Endothelial cell of hepatic sinusoid (primary cell): ENCODE data around the gene TMEM18.

ENCODE experiments used
- in situ Hi-C: cut with HindIII; loops from 2 replicates; pipeline ENCODE4 v1.10.0; 2017; ENCODE audit warnings: low sequenced_read_pairs

Gene TMEM18

DNA sequence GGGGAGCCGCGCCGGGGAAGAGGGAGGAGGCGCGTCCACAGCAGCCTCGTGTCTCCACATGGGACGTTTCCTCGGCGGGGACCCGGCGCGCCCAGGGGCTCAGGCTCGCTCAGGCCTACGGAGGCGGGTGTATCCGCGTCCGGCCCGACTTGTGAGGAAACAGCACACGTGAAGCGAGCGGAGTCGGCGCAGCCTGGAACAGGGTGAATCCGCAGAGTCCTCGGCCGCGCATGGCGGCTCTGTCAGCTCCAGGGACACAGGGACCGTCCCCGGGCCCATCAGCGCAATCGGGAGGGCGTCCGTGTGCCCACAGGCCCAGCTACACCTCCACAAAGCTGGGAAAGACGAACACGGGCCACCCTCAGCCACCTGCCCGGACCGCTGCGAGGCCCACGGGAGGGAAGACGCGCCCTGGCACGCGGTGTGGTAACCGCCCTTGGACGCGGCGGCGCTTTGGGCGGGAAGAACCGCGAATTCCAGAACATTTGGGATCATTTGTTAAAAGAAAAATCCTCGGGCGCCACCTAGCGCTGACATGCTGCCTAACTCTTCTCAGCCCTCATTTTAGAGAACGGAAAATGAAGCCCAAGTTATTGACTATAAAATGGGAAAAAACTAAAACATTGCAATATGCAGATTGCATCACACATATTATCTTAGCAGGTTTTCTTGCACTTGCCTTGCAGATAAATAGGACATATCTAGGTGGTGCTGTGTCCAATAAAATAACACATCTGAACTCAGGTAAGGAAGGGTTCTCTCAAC is 40.4 kb downstream of the TMEM18 start:
- in situ Hi-C loops, result no loop called here

DNA sequence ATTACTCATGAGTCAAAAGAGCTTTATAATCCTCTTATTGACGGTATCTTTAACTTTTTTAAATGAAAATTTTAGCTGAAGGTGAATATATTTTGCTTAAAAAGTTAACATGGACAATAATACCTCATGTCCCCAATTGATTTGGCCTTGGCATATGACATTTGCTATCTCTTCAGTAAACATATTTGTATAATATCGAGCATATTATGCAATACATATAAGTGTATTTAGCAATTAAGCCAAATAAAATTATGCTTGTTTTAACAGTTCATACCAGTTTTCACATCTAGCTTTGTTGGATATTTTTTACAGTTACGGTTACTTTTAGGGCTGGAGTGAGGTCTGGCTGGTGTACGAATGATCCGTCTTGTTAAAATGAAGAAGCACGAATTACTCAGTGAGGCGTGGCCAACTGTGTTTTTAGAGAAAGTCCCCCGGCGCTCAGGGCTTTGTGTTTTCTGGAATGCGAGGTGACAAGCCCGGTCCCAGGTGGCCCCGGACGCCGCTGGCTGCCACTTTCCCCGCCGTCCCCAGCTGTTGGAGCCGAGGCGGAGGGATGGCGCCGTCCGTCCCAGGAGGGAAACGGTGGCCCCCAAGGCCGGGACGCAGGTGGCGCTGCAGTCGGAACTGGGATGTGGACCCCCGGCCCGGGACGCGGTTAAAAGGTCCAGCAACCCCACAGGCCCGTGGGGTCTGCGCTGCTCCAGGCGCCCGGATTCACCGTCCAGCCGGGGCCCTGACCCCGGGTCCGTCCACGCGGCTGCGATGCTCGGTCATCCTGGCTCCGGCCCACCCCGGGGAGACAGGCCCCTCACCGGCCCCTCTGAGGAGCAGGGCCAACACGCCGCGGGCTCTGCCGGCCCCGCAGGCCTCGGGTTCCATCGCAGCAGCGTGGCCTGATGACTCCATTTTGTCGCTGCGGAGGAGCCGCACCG is 41.3 kb downstream of the TMEM18 start:
- in situ Hi-C loops, result no loop called here

DNA sequence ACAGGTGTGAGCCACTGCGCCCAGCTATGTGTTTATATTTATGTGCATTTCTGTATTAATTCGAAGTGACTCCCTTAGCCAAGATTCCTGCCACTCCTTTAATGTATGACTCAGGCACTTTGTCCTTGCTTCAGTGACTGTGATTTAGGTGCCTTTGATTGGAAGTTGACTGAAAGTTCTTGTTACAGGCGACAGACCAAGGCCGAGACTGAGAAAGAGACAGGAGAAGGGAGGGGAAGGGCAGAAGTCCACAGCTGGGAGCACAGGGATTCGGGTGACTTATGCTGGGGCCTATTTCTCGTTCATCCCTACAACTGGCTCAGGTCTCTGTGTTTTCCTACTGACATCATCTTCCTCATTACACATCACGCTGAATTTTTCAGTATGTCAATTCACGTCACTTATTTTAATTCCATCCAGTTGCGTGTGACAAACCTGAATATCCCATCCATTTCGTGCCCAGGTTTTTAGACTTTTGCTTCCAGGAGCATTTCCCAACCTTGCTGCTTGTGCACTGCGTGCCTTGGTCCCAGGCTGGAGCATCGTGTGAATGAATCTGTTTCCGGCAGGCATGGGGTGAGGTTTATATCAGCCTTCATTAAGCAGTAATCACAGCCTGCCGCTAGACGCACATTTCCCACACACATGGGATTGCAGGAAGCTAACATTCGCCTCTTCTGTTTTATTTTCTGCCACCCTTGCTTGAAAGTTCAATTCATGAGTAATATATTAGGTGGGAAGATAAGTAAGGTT is 42.4 kb downstream of the TMEM18 start:
- in situ Hi-C loops, result no loop called here

DNA sequence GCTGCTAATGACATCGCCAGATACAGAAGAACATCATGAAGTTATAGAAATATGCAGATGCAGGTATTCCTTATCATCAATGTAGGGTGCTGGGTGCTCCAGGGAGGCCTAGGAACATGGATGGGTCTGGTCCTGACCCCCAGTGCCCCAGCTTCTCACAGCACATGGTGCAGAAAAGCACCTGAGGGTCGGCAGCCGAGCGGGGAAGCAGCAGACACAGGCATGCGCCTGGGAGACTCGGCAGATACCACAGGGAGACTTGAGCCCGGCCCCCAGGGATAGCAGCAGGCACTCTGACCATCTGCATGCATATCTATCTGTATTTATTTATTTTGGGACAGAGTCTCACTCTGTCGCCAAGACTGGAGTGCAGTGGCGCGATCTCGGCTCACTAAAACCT is 43.2 kb downstream of the TMEM18 start:
- in situ Hi-C loops, result no loop called here

DNA sequence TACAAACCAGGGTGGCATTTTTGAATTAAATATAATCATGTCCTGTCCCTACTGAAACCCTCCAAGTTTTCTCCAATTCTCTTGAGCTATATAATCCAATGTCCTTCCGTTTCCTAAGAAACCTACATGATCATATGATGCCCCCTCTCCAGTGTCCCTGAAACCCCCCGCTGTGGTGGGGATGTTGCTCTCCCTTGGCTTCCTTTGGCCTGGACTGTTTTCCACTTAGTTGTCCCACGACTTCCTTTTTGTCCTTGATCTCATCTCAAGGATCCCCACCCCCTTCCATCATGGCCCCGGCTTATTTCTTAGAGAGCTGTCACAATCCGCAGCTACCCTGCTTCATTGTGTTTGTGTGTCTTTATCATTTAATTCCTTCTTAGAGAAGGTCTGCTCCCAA is 43.8 kb downstream of the TMEM18 start:
- in situ Hi-C loops, result no loop called here

DNA sequence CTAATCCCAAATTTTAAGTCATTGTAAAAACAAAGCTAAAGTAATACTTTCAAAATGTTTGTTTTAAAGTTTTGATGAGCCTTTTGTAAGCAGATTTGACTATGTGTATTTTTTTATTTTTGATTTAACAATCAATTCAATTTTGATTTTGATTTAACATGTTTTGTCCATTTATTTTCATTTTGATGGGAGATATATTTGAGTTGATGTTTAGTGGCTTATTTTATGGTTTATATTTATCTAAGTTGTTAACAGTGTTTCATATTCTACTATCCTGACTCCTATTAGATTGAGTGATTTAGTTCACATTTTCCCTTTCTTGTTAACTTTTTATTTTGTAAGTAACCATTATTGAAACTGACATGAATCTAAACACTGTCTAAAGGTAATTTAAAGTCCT is 44.7 kb downstream of the TMEM18 start:
- in situ Hi-C loops, result no loop called here

DNA sequence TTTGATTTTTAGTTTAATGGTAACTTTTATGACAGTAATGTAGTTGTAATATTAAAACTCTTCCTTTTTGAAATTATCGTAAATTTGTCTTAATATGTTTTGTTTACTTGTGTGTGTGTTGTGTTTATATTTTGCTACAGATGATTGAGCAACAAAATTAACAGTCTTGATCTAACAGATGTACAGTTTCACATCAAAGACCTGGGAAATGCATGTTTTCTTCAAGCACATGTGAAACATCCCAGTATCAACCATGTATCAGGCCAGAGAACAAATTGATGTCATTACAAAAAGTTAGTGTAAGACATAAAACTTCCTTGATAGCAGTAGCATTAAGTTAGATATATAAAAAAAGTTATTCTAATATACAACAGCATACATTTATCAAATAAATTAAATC is 45.5 kb downstream of the TMEM18 start:
- in situ Hi-C loops, result no loop called here

DNA sequence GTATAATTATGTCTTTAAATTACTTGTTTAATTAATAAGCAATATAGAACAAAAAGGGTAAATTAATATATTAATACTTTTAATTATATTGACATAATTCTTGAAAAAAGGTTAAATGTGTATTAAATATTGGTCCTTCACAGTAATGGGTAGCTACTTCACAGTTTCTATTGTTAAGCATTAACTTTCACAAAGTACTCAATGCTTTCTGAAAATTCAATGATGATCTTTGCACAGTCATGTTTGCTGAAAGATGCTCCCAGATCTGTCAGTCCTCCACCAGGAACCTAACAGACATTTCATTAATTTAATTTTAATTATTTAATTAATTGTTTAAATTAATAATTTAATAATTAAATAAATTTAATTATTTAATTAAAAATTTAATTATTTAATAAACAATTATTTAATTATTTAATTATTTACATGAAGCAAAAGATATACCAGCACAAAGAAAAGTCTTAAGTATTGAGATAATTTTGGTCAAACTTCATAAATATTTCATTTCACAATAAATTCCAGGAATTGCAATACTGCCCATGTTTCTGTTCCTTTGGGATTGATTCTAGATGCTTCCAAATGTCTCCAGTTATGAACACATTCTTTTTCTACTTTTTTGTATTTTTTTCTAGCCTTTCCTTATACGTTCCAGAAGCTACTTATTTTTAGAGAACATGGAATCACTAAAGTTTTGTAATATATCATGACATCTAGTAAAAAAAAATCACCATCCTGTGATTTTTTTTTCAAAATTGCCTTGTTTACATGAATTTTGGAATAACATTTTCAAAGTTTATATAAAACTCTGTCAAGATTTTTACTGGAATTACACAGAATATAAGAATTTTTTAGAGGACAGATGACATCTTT is 46.5 kb downstream of the TMEM18 start:
- in situ Hi-C loops, result no loop called here

DNA sequence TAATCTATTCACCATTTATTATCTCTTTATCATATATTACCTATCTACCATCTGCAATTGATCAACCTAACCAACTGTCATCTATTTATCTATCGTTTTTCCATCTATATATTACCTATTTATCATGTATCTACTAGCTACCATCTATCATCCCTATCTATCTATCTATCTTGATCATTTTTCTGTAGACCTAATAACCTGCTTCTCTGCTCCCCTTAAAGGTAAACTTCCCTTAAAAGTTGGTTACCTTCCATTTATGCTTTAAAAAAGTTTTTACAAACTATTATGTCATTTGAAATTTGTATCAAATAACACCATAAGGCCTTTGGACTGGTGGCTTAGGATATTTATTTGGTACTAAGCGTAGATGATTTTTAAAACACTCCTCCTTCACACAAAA is 47.2 kb downstream of the TMEM18 start:
- in situ Hi-C loops, result no loop called here

DNA sequence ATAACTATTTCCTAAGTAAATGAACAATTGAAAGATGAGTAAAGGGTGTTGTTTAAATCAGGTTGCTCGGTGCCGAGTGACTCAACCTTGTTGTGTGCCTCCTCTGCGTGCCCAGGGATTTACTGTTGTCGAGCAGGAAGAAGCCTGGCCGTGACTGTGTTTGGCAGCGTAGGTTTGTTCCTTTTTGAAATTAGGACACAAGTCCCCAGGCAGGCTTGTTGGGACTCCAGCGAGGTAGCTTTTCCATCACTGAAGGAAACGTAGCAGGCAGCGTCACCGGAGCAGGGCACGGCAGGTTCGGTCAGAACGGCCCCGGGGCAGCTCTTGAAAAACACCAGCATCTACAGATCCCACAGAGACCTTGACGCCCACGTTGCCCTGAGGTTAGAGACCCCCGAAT is 48.6 kb downstream of the TMEM18 start:
- in situ Hi-C loops, result no loop called here

DNA sequence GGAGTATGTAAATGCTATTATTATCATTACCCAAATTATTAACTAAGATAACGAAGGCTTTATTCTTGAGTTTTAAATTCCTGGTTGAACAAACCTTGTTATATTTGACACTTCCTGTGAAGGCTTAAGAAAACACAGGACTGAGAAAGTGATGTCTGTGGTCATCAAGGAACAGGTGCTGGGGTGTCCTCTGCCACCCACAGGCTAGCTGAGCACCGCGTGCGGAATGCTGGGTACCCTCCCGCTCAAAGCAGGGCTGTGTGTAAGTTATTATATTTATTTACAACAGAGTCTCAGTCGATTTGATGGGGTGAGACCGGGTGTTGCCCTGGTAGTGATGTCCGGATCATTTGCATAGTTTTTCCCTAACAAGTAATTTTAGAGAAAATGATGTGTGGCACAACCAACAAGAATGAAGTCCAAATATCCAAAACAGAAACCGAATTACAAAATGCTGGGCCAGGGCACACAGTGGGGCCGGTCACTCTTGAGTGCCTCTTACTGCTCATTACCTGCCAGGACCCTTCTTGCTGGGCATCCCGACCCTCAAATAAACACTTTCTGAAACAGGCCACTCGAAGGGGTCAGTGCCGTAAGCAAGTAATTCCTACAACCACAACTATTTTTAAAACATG is 49.2 kb downstream of the TMEM18 start:
- in situ Hi-C loops, result no loop called here

DNA sequence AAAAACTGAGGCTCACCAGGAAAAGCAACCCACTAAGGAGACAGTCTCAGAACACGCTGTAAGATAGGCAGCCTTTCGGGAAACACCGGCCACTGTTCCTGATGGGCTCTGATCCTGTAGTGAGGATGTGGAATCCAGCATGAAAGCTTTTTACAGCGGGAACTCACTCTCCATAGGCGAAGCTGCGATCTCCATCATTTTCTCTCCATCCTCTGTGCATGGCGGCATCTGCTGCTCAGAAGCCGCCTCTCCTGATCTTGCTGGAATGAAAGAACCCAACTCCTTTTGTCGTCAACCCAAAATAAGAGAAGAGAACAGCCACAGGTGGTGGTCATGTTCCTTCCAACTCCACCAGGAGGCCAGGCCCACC is 49.9 kb downstream of the TMEM18 start:
- in situ Hi-C loops, result no loop called here

DNA sequence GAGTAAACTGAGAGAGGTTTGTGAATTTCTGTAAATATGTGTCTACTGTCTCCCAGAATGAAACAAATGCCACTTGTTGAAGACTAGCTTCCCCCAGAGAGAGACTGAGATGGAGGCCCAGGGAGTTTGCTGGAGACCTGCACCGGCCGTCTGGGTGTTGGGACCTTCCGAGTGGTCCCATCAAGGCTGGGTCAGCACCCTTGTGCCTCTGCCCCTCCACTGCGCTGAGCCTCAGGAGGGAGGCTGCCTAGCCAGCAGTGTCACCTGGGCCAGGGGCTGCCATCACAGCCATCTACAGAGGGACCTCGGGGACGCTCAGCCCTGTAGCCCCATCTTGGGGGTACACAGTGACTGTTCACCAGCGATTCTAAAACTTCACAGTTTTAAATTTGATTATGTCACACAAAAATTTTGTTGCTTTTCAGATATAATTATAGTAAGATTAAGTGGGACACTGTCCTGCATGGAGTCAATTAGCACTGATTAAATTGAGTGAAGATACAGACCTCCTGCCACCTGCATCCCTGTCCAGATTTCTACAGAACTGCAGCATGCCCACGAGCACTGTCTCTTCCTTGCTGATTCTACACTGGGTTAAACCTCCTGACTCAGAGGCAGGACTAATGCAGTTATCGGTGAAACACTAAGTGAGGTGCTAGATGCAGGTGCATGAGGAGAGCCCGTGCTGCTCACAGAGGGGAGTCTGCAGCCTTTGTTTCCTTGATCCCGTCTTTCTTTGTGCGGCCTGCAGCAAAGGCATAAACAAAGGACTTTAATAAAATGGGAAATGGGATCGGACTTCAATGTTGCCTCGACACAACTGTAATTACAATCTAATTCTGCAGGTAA is 50.5 kb downstream of the TMEM18 start:
- in situ Hi-C loops, result no loop called here

DNA sequence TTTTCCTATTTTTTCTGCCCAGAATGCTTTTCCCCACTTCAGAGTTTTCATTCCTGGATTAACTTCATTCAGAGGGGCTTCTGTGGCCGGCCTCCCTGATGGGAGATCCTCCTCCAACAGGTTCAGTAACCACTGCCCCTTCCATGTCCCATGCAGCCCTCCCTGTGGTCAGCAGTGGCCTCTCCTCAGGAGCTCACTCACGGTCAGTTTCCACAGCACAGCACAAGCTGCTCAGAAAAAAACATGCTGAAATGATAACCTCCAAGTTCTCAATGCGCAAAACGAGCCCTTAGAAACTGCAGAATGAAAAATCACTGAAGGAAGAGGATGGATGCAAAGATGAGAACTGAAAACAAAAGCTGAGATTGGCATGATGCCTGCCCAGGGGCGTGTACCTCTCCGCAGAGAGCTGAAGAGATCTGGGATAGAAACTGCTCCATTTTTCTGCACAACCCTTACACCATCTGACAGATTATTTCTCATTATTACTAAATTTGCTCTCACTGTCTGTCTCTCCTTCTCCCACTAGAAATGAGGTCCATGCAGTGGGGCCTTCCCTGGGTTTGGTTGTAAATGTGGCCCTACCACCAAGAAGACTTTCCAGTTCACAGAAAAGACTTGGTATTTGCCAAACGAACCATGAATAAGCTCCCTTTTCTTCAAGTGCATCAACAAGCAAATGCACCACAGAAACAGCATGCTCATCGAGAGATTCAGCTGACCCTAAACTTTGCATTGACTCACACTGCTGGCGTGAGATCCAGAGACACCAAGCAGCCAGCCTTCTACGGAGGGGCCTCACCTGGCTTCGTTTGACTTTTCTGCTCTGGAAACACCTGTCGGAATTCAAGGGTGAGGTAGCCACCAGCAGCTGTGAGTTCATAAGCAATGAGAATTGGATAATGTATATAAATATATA is 51.5 kb downstream of the TMEM18 start:
- in situ Hi-C loops, result no loop called here

DNA sequence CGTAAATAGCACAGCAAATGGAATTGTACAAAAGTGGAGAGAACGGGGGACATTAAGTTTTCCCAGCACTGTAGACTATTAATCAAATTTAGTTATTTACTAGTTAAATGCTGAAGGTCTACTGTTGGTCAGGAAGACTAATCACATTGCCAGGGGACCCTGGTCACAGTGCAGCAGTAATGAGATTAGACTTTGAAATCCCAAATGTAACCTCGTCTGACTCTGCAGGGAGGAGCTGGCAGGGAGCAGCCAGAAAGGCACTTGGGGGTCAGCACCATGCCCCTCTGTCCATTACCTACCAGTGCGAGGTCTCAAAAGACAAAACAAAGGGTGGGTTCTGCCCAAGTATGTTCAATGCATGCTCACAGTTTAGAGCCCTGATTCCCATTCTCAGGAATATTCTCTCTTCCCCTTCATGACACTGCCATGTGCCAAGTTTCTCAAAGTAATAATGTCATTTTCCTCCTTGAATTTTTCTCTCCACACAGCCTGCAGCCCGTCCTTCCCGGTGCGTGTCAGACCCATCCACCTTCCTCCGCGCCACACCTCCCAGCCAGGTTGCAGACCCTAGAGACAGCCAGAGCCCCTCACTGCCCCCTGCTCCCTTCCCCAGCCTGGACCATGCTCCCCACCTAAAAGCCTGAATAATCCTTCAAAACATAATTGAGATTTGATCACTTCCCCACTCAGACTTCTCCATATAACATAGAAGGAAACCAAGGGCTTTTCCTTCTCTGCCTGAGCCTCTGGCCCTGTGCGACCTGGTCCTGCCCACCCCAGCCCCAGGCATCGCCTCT is 52.5 kb downstream of the TMEM18 start:
- in situ Hi-C loops, result no loop called here

DNA sequence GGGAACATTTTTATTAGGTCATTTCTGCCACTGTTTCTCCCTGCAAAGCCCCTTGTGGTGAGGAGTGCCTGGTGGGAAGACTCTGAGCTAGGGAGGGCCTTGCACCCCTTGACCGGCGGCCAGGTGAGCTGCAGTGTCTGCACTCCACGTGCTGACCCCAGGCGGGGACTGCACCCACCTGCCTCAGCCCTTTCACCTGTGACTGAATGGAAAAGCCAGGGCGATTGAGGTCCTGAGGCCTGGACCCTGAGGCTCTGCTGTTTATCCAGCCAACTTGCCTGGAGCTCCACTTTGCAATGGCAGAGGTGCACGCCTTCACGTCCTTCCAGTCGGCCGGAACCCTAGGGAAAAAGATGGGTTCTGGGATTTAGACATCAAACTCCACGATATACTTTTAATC is 53.1 kb downstream of the TMEM18 start:
- in situ Hi-C loops, result no loop called here
